ENCODE measurements around the gene NLRC4.
"Not testable (repeated sequence)": the region's sequence is repeated elsewhere in the genome, so short reads cannot be mapped to it uniquely, and the experiment has no call there.

NLRC4 gene

DNA sequence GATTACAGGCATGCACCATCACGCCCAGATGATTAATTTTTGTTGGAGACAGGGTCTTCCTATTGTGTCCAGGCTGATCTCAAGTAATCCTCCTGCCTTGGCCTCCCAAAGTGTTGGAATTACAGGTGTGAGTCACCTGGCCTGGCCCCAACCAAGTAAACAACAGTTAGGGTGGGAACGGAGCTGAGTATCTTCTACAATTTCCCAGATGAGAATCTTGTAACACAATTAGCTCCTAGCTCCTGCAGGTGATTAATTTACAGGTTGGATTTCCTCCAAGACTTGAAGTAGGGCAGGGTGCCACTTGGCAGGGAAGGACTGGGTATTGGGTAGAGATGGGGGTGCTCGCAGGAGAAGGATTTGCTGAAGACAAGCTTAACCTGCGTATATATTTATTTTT lies 17.8 kb downstream of the NLRC4 start:
- DNase-seq, result no peak

DNA sequence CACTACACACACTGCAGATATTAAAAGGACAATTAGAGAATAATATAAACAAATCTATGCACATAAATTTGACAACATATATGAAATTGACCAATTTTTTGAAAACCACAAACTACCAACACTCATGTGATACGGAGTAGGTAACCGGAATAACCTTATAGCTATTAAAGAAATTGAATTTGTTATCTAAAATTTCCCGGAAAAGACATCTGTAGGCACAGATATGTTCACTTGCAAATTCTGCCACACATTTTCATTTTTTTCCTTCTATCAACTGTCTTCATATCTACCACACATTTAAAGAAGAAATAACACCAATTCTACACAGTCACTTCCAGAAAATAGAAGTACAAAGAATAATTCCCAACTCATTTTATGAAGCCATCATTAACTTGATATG lies 22.4 kb downstream of the NLRC4 start:
- DNase-seq, result no peak

DNA sequence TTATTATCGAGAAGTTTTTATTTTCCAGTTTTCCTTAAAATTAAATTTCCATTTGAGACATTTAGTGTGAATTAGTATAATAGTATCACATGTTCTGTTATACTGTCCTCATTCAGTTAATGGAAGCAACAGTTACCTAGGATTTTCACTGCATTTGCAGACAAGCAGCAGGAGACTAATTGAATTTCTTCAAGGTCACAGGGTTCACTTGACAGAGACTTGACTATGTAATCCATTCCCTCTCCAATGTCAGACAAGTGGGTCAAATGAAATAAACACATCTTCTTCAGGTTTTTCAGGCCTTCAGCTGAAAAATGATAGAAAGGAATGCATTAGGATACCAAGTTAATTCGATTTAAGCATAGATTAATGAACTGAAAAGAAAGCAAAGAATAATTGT lies 26.7 kb downstream of the NLRC4 start:
- no peak for DNase-seq

DNA sequence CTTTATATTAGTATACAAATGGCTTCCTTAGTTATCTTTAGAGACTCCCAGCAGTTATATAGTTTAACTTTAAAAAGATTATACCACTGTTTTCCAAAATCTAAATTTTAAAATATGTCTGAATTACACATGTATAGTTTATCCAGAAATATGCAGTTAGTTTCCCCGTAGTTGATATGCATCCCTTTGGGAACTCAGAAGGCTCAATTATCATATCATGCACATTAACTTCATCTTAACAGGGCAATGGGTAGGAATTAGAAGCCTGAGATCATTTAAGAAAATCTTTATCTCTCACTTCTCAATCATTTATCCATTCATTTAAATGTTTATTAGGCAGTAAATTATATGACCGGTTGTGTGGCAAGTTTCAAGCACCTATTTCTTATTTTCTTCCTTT lies 27.2 kb downstream of the NLRC4 start:
- no peak for DNase-seq

DNA sequence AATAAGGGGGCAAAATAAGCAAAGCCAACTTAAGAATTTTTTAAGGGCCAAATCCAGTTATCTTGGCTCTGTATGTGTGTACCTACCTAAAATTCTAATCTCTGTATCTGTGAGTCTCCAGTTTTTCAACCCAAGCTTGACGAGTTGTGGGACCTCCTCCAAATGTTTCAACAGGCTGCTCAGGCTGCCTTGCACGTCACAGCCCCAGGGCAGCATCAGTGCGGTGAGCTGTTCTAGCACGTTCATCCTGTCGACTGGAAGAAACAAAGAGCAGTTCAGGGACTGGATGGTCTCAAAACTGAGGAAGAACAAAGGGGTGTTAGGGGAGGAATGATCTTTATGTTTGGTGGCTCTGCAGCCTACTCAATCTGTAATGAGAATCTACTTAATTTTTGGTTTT lies 29.4 kb downstream of the NLRC4 start:
- DNase-seq, result no peak

DNA sequence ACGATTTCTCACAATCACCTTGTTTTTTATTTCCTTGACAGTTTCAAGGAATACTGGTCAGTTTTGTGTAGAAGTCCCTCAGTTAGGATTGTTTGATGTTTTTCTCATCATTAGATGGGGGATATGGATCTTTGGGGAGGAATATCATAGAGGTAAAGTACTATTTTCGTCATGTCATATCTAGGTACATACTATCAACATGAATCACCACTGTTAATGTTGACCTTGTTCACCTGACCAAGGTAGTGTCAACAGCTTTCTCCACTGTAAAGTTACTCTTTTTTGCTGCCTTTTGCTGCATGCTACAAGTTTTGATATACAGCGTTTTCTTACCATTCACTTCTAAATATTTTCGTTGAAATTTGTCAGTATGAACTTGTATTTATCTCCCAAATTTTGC lies 32.7 kb downstream of the NLRC4 start:
- no peak for DNase-seq

DNA sequence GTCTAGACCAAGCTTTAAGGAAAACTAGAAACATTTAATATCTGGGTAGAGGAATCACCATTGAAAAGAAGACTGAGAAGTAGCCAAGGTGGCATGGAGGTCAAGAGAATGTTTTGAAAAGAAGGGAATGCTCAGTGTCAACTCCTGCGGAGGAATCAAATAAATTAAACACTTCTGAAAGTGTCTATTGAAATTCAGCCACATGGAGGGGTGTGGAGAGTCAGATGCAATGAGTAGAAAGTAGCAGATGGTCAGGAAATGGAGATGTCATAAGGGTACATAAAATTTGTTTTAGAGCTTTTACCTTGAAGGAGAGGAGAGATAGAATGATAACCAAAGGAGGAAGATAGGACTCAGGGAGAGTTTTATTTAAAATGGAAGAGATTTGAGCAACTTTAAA lies 35.1 kb downstream of the NLRC4 start:
- DNase-seq, result no peak

DNA sequence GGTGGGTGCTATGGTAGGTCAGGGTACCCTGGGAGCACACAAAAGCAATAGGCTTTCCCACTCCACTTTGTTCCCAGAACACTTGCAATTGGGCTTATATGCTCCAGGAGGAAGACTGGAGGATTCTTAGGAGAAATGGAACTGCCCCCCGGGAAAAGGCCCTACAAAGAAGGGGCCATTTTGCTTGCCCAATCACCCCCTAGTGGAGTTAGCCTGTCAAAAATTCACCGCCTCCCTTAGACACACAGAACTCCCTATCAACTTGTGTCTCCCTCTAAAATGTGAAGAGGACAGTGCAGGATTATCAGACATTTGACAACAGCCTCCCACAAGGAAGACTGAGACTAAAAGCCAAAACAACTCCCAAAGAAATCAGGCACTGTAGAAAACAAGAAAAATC lies 36.5 kb downstream of the NLRC4 start:
- DNase-seq, result no peak

DNA sequence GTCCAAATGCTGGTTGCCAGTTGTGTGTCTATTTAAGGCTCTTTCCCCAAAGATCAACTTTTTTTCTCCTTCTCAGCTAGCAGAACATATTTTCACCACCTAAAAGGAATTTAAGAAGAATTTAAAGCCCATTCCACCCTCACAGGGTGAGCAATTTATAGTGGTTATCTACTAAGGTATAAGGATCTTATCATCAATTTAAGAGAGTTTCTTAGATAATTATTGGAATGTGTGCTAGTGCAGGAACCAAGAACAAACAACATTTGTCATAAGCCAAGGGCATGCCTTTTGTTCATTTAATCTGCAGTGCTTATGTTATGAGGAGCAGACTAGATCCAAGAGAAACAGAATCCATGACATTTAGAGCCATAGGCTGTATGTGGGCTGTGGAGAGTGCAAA lies 37.2 kb downstream of the NLRC4 start:
- DNase-seq, result no peak

DNA sequence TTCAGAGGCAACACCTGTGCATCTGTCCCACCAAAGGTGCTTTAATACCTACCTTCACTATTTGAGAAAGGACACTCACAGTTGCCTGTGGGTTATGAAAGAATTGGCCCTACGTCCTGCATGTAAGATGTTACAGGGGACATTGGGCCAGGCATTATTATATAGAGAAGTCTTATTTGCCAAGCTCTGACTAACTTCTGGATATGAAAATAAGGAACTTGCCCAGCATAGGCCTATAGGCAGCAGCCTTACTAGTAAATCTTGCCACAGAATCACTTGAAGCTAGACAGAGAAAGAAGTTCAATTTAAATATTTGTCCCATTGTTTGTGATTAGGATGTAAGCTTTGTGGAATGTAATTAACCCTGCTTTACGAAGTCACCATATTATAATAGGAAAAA lies 41.7 kb downstream of the NLRC4 start:
- DNase-seq, result no peak

DNA sequence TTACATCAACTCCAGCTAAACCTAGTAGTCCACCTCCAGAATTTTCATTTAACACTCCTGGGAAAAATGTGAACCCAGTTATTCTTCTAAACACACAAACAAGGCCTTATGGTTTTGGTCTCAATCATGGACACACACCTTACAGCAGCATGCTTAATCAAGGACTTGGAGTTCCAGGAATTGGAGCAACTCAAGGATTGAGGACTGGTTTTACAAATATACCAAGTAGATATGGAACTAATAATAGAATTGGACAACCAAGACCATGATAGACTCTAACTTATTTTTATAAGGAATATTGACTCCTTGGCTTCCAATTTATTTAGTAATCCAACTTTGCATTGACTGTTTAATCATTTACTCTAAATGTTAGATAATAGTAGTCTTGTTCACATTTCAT lies 44.2 kb downstream of the NLRC4 start:
- DNase-seq, result no peak

DNA sequence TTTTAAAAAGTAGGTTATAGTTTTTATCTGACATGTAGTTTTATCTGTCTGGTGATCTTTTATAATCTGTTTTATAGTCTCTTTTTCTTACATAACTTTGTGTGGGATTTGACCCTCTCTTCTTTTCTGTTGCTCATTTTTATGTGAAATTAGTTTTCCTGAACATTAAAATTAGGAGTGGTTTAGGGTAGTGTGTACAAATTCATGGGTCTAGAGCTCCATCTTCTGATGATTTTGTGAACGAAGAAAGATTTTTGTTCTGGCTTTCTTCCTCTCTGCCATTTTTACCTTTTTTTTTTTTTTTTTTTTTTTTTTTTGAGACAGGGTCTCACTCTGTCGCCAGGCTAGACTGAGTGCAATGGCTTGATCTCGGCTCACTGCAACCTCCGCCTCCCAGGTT lies 52.4 kb downstream of the NLRC4 start:
- no peak for DNase-seq

DNA sequence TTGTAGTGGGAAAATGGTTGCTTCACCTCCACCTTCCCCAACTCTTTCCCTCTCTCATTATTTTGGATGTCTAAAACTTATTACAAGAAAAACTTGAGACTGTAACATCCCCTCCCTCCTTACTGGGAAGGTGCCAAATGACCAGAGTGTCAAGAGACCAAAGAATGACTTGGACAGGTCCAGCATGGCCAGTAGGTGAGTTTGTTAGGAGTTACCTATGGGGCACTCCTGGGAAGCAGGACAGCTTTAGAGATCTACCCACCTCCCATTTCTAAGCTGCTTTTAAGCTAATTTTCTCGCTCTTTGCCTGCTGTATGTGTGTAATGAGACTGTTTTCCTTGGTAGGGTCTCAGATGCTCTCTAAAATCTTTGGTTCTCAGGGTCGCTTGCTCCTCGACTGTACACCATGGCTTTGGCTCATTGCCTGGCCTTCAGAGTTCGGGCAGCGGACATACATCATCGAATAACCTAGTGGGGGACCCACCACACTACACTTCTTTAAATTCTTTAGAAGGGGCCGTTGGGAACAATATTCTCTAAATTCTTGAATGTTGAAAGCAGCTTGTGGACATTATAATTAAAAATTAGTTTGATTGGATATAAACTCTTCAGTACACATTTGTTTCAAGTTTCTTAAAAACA lies 53.8 kb downstream of the NLRC4 start:
- no peak for DNase-seq

DNA sequence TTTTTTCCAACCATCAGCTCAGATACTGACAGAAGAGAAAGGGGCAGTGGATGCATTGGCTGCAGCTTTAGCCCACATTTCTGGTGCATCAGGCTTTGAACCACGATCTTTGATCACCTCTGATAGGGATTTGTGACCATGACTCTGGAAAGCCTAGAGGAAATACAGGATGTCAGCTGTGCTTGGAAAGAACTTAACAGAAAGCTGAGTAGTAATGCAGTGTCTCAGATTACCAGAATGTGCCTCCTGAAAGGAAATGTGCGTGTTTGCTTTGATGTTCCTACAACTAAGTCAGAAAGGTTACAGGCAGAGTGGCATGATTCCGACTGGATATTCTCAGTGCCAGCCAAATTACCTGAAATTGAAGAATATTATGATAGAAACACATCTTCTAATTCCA lies 61.3 kb downstream of the NLRC4 start:
- DNase-seq, result not testable (repeated sequence)

DNA sequence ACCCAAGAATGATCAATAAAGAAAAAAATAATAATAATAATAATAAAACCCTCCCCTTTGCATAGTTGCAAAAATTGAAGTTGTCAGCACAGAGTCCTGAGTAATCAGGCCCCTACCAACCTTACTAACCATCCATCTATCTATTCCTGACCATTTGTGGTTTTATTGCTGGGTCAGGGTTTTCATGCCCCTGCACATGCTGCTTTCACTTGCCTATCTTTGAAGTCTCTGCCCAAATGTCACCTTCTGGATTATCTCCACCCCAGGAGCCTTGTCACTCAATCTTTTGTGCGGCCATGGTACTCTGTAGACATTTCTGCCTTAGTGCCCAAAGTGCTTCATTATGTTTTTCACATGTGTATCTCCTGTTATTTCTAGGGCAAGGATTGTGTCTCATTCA lies 63.9 kb downstream of the NLRC4 start:
- DNase-seq, result no peak

DNA sequence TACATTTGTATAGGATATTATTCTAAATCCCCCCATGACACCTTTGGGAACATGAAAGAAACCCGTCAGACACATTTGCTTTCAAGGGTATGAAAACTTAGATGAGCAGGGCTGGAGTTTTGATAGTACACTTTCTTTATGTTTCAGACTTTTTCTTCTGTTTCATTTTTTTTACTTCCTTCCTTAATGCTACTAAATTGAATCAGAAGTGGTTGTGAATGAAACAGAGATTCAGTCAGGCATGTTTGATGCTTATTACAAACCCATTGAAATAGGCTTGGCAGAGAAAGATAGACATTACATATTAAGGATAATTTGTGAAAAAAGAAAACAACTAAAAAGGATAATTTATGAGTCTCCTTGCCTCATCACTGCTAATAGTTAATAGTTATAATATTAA lies 72.3 kb downstream of the NLRC4 start:
- no peak for DNase-seq

DNA sequence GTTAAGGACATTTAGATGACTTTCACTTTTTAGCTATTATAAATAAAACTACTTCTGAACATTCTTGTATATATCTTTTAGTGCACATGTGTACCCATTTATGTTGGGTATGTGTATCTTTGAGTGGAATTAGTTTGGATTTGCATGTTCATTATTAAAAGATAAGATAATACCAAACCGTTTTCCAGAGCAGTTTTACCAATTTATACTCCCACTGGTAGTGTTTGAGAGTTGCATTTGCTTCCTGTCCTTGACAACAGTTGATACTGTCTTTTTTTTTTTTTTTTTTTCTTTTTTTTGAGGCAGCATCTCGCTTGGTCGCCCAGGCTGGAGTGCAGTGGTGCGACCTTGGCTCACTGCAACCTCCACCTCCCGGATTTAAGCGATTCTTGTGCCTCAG lies 75.7 kb downstream of the NLRC4 start:
- DNase-seq, result no peak

DNA sequence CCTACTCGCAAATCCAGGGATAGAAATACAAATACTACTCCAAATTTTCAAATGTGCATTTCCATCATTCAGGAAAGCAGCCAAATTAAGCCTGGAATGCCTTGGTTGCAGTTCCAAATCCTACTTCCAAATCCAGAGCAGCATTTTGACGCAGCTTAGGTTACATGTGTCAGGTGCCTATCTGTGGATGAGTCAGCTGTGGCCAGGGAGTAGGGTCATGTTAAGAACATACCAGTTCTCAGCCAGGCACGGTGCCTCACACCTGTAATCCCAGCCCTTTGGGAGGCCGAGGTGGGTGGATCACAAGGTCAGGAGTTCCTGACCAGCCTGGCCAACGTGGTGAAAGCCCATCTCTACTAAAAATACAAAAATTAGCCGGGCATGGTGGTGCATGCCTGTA lies 82.0 kb downstream of the NLRC4 start:
- no peak for DNase-seq
